ENCODE results near the gene SPATA18.

- TF ChIP-seq CTCF (IDR thresholded peaks at IDR 0.05 in 4 of 5, conservative IDR thresholded peaks at IDR 0.05 in 1 of 5) (no peak), POLR2A (IDR thresholded peaks at IDR 0.05) (no peak)
These were observed 35.7 kb upstream of the SPATA18 start for GRCh38 chr4:52015366-52015765.
